Endometrial microvascular endothelial cells (primary cell): ENCODE results near the gene TMEM59L. TPM values are rescaled to one million over a fixed set of nuclear protein-coding genes. Genes with fewer than 3 reads are reported as not detected.

Experiments
- in situ Hi-C: cut with HindIII; loops from 2 replicates; pipeline ENCODE4 v1.10.0; 2017; ENCODE audit warnings: low sequenced_read_pairs, low pct_unique_long_range_greater_than_20kb; ENCODE audit errors: inconsistent ontology term
- total RNA-seq: library from RNA; depleted of rRNA; stranded (reverse); fragments of >200 nt; gene quantifications from one replicate; pipeline ENCODE4 v1.2.3, GENCODE V29; 2015; ENCODE audit errors: inconsistent ontology term

TMEM59L gene
- total RNA-seq, 1 donor from 2014 or later, result not detected

DNA sequence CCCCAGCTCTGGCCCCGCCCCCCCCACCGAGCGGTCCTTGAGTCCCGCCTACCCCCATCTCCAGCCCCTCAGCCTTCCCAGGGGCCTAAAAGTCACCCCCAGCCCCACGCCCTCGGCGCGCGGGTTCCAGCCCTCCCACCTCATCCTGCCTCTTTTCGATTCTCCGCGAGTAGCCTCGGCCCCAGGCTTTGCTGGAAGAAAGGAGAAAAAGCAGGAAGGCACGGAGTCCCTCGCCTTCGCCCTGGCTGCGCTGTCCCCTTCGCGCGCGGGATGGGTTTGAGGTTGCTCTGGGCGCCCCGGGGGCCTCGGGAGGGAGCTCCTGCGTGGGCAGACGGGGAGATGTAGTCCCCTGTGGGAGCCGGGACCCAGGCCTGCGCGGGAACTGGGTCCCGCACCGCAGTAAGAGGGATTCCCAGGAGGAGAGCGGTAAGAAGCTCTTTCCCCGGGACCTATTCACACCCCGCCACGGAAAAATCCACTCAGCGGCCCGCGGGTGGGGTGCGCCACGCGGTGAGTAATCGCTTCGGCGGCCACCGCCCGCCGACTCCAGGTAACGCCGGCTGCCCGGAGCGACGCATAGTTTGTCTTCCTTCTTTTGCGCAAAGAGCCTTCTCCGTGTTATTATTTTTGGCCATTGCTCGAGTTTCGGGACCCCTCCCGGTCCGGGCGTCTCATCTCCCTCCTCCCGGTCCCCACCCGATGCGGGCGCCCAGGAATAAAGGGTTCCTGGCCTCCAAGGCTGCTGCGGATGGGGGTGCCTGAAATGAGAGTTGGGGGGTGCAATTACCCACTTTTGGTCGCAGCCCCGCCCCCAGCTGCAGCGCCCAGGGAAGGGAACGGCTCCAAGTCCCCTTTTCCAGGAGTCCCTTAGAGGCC lies 5.2 kb upstream of the TMEM59L start:
- in situ Hi-C loops, result no loop called here

DNA sequence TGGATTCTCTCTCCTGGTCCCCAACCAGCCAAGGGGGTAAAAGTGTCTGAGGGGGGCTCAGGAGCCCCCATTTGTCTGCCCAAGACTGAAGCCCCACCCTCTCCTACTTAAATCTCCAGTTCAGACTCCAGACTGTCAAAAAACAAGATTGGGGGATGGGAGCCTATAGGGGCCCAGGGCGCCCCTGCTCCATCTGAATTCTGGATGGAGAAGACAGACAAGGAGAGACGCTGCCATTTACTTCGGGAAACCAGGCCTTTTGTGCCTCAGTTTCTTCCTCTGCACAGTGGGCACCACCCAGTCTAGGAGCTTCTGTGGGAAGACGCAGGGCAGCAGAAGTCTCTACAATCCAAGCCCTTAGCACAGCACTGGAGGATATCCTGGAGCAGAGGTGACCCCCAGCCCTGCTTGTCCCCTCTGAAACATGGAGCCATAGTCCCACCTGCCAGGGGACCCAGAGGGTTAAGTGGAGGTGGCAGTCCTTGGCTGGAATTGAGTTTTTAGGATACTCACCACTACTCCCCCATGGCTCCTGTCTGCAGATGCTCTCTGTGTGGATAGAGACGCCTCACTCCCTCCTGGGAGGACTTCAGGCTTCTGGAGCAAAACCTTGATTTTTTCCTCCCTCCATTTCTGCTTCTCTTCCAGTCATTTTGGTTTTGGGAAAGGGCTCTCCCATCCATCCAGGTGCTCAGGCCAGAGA lies 4.4 kb upstream of the TMEM59L start:
- in situ Hi-C loops, result no loop called here

DNA sequence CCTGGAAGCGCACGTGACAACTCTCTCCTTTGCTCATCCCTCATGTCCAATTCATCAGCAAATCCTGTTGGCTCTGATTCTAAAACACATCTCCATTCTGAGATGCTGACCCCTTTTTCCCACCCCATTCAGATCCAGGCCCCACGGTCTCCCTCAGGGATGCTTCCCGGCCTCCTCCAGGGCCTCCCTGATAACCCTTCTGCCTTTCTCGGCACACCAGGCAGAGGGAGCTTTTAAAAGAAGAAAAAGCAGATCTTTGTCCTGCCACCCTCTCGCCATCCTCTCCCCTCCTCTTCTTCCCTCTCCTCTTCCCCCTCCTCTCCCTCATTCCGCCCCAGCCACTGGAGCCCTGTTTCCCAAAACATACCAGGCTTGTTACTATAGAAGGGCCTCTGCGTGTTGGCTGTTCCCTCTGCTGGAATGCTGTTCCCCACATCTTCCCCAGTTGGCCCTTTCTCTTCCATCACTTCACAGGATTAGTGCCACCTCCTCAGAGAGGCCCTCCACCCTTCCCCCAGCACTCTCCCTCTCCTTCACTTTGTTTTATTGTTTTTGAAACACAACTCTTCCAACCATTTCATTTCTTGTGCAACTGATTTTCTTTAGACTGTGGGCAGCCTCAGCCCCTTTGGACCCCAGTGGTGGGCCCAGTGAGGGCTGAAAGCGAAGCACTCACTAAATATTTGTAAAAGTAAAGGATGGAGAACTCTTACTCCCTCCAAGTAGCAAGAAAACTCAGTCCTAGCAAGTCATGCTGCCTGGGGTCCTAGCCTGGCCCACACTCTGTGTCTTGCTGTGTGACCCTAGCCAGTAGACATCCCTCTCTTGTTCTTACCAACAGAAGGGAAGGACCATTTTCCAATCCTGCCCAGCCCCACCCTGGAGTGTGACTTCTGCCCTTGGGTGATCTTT lies 3.6 kb upstream of the TMEM59L start:
- in situ Hi-C loops, result no loop called here

DNA sequence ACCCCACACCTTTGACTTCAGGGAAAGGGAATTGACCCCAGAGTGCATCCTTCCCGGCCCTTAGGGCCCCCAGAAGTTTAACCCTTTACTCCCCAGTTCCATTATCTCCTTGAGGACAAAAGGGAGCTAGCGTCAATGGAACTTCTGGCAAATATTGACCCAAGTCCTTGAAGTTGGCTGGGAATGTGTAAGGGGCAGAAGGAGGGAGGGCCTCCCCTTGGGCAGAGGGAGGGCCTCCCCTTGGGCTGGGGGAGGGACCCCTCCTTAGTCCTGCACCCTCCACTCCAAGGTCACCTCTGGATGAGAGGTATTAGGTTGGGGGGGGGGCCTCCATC lies 3.0 kb upstream of the TMEM59L start:
- in situ Hi-C loops, result no loop called here

DNA sequence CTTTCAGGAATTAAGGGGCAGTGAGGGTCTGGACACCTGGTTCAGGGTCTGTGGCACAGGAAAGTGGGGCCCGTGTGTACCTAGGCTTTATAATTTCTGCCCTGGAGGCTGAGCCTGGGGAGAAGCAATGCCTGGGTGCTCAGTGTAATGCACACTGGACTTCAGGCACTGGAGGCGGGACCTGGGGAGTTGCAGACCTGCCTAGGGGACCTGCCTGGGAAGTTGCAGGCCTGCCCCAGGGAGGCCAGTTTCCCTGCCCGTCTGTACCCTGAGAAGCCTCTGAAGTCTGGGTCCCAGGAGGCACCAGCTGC lies 2.5 kb upstream of the TMEM59L start:
- in situ Hi-C loops, result no loop called here

DNA sequence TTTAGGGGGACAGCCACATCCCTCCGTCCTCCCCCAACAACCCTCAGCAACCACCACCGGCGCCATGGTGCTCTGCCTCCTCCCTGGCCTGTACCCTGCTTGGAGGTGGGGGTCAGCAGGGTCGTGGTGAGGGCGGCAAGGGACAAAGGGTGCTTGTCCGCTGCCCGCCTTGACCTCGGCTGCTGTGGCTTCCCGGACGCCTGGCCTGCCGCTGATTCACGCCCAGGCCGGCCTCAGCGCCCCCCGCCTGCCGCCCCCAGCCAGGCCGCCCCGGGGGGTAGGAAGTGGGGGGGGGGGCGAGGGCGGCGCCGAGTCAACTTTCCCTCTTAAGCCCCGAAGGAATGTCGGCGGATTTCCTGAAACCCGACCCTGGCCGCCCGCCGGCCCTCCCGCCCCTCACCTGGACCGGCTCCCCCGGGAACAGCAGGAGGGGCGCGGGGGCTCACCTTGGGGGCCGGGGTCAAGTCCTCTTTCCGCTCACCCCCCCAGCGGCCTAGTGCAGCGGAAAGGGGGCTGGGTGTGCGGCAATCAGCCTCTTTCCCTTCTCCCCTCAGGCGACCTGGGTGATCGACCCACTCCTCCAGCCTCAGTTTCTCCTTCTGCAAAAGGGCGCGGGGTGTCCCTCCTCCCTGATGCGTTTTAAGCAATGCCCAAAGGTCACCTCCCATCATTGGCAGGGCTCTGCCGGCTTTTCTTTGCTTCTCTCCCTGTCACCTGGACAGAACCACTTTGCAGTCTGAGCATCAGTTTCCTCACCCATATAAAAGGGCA lies 1.9 kb upstream of the TMEM59L start:
- in situ Hi-C loops, result no loop called here

DNA sequence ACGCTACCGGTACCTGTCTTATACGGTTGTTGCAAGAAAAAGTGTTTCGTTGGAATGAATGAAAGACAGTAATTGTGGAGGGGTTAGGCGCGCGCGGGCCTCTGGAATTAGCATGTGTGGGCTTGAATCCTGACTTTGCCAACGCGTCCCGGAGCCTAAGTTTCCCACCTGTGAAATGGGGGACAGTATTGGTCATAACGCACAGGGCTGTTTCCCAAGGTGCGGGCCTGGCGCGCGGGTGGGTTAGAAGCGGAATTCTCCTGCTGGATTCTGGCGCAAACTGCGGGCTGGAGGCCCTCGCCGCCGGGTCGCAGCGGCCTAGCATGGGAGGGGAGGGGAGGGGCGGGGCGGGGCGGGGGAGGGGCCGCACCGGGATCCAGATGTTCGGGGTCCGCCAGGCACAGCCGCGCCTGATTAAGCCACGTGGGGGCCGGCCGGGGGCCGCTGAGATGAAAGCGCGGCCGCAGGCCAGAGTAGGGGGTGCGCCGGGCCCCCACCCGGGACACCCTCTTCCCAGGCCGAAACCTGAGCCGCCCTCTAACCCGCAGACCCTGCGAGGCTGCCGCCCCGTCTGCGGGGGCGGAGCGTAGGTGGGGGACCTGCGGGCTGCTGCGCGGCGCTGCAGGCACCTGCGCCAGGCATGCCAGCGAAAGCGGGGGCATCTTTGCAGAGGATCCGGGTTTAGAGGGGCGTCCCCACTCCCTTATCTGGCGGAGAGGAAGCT lies 1.2 kb upstream of the TMEM59L start:
- in situ Hi-C loops, result no loop called here

DNA sequence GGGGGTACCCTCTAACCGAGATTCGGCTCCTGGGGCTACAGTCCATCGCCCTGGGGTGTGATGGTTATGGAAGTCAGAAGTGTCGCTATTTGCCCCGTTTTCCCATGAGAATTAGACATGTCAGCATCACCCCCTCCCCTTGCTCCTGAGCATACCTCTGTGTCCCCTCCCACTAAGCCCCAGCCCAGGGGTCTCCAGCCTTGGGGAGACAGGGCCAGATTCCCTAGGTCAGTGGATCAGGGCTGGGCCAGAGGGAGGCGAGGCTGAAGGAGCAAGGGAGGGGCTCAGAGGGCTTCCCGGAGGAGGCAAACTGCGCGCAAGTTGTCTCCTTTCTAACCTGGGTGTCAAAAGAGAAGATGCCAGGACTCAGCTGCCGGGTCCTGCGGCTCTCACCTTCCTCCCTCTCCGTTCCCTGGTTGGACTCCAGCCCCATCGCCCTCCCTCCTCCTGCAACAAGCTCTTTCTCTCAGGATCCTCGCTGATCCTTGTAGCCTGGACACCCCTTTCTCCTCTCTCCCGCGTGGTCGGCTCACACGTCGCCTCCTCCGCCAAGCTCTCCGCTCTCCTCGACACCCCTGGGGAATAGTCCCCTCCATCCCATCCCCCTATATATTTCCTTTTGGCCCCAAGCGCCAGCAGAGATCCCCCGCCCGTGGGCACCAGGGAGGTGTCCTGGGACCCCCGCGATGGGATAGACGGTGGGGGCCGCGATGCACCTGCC lies 459 bp upstream of the TMEM59L start:
- in situ Hi-C loops, result no loop called here

DNA sequence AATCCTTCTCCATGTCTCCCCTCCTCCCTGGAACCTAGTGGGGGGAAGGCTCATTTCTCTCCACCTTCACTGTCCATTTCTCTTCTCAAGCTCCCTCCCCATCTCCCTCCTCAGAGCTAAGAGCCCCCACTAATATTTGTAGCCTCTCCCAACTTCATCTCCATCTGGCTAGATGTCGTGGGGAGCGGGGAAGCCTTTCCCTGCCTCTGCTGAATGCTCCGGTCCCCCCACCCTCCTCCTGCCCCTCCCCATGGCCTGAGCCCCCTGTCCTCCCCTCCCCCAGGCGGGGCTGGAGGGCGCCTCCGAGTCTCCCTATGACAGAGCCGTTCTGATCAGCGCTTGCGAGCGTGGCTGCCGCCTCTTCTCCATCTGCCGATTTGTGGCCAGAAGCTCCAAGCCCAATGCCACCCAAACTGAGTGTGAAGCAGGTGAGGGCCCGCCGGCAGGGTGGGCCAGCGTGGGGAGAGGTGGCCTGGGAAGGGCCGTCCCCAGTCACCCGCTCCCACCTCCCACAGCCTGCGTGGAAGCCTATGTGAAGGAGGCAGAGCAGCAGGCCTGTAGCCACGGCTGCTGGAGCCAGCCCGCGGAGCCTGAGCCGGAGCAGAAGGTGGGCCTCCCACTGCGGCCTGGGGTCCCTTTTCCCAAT lies 1.0 kb downstream of the TMEM59L start:
- in situ Hi-C loops, result no loop called here

DNA sequence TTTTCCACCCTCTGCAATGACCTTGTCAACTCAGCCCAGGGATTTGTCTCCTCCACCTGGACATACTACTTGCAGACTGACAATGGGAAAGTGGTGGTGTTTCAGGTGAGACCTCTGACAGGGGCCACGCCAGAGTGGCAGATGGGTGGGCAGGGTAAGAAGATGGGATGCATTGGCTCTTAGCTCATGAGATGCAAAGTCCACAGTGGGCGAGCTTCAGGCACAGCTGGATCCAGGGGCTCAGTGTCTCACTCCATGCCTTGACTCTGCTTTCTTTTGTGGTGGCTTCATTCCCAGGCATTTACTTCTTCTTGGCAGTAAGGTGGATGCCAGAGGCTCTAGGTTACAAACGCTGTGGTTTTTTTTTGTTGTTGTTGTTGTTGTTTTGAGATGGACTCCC lies 3.4 kb downstream of the TMEM59L start:
- in situ Hi-C loops, result no loop called here

DNA sequence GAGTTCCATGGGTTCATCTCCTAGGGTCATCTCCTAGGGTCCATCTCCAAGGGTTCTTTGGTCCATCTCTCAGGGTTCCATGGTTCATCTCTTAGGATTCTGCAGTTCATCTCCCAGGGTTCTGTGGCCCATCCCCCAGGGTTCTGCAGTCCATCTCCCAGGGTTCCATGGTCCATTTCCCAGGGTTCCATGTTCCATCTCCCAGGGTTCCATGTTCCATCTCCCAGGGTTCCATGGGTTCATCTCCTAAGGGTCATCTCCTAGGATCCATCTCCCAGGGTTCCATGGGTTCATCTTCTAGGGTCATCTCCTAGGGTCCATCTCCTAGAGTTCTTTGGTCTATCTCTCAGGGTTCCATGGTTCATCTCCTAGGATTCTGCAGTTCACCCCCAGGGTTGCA lies 4.9 kb downstream of the TMEM59L start:
- in situ Hi-C loops, result no loop called here

DNA sequence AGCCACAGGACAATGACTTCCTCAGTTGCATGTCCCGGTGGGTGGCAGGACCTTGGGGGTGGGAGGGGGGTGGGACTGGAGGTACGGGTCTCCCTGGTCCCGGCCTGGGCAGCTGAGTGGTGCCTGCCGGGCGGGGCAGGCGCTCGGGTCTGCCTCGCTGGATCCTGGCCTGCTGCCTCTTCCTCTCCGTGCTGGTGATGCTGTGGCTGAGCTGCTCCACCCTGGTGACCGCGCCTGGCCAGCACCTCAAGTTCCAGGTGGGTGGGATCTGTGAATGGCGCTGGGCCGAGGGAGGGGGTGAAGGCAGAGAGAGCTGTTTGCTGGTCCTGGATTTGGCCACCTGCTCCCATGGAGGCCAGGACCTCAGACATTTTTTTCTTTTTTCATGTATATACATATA lies 5.6 kb downstream of the TMEM59L start:
- in situ Hi-C loops, result no loop called here

DNA sequence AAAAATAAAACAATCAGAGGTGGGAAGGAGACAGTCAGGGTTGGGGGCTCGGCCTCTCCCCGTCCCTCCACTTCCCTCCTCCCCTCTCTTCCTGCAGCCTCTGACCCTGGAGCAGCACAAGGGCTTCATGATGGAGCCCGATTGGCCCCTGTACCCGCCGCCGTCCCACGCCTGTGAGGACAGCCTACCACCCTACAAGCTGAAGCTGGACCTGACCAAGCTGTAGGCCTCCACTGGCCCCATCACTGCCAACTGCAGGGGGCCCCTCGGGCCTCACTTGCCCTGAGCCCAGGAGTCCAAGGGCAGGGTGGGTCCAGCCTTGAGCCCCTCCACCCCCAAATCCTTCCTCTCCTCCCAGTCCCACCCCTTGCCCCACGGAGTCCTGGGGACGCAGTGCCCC lies 7.6 kb downstream of the TMEM59L start:
- in situ Hi-C loops, result no loop called here

DNA sequence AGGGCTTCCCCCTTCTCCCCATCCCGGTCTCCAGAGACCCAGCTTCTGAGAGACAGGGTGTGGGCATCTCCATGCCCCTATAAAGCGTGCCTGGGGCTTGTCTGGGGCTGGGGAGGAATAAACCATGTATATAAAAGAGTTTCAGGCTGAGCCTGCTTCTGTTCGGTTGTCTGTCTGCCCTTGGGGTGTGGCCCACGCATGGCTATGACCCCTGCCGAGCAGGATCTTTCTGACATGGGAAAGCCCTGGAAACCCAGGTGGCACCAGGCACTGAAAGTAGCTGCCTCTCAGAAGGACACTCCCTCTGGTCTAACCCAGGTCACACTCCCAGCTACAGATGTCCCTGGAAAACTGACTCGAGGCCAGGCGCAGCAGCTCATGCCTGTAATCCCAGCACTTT lies 8.2 kb downstream of the TMEM59L start:
- in situ Hi-C loops, result no loop called here

DNA sequence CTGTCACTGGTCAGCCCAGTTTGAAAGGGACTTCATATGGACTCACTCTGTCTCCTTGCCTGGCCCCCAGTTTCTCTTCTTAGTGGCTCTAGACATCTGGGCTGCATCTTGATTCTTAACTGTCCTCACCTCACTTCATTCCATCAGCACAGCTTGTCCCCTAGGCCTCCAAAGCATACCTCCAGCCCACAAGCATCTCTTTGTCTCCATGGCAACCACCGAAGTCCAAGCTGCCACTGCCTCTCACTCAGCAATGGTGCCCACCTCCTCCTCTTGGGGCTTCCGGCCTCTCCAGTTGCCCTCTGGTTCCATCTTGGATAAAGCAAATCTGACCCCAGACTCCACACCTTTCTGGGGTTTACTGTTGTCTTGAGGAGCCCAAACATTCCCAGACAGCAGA lies 14.2 kb downstream of the TMEM59L start:
- in situ Hi-C loops, result no loop called here

DNA sequence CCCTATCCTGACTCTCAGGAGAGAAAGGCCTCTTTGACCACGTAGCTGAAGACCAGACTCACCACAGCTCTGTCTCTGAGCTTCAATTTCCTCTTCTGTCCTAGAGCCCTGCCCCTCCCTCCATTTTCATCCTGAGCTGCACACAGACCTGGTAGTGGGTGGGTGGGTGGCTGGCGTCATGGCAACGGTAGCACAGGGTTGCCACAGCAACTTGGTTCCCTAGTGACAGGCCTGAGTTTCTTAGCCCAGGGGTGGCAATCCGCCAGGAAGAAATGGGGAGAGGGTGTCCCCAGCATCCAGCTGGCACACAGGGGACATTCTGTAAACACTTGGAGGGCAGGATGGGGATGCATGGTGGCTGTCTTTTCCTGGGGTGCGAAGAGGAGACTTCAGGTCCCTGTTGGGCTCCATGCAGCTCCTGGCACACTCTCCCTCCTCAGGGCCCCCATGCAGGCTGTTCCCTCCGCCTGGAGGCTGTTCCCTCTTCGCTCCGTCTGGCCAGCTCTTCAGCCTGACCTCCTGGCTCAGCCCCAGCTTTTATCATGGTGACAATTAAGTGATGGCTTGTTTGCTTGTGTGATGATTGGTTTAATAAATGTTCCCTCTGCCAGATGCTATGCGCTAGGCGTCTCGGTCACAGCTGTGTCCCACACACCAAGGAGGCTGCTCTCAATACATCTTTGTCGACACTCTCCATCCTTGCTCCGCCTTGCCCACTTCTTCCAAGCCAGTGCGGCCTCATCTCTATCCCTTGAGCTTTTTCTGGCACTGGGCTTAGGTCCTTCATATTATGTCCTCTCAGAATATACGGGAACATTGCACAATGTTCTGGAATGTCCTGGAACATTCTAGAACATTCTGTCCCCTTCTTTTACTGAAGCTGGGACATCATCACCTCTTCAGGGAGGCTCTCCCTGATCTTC lies 16.8 kb downstream of the TMEM59L start:
- in situ Hi-C loops, result no loop called here
